HepG2 (cell line): ENCODE data around the gene KIFC1. TPM values are rescaled to one million over a fixed set of nuclear protein-coding genes. Genes with fewer than 3 reads are reported as not detected.

Source experiments
- GATA4 ChIP-seq: sonication (generic); IDR thresholded peaks from 2 replicates; pipeline ENCODE4 v1.6.1; 2016; ENCODE audit warnings: antibody characterized with exemption, low read depth, borderline replicate concordance
- IRF9 ChIP-seq: sonication (generic); formaldehyde crosslinking; IDR thresholded peaks from 2 replicates; pipeline ENCODE4 v1.8.0; 2022; ENCODE audit warnings: missing genetic modification reagents, mild to moderate bottlenecking, borderline replicate concordance
- MAFK ChIP-seq, 2 experiments: IDR thresholded peaks in 1 of 2; conservative IDR thresholded peaks in 1 of 2; 2 replicates each; pipeline ENCODE4 v1.6.1; 2011; ENCODE audit warnings: improper control_type of control experiment in 2 of 2, low read length in 2 of 2
- PCBP1 ChIP-seq: fragments of 200-400 bp; formaldehyde crosslinking; IDR thresholded peaks from 2 replicates; pipeline ENCODE4 v1.6.1; 2017; ENCODE audit warnings: mild to moderate bottlenecking, low read depth, low read length, borderline replicate concordance
- RBFOX2 ChIP-seq: fragments of 200-400 bp; formaldehyde crosslinking; IDR thresholded peaks from 2 replicates; pipeline ENCODE4 v1.6.1; 2017; ENCODE audit warnings: low read depth, mild to moderate bottlenecking, low read length
- SP140L ChIP-seq: sonication (generic); formaldehyde crosslinking; IDR thresholded peaks from 2 replicates; pipeline ENCODE4 v1.4.0; 2020; ENCODE audit warnings: missing genetic modification reagents, borderline replicate concordance
- STAT5B ChIP-seq: sonication (generic); formaldehyde crosslinking; IDR thresholded peaks from 2 replicates; pipeline ENCODE4 v1.4.0; 2020; ENCODE audit warnings: missing genetic modification reagents
- ZFP36L1 ChIP-seq: sonication (generic); formaldehyde crosslinking; IDR thresholded peaks from 2 replicates; pipeline ENCODE4 v1.8.0; 2022; ENCODE audit warnings: mild to moderate bottlenecking, missing genetic modification reagents, moderate library complexity
- ZNF333 ChIP-seq: sonication (generic); formaldehyde crosslinking; IDR thresholded peaks from 2 replicates; pipeline ENCODE4 v1.4.0; 2020; ENCODE audit warnings: mild to moderate bottlenecking, missing genetic modification reagents, borderline replicate concordance
- ZNF776 ChIP-seq: sonication (generic); formaldehyde crosslinking; IDR thresholded peaks from 2 replicates; pipeline ENCODE4 v1.4.0; 2020; ENCODE audit warnings: mild to moderate bottlenecking, missing genetic modification reagents
- ZNF850 ChIP-seq: sonication (generic); formaldehyde crosslinking; conservative IDR thresholded peaks from 2 replicates; pipeline ENCODE4 v1.9.0; 2021; ENCODE audit warnings: mild to moderate bottlenecking, missing genetic modification reagents
- polyA plus RNA-seq, 8 experiments: library from polyadenylated mRNA; depleted of rRNA in 3 of 8; stranded (reverse) in 7 of 8; unstranded in 1 of 8; fragments of >200 nt; fragmentation: Illumina TruSeq in 4 of 8; extraction: Trizol in 4 of 8; gene quantifications; 2 replicates each; pipeline versions ENCODE4 v1.2.1 to v1.2.3, GENCODE V29; 2011 to 2016; ENCODE audit warnings: low read depth in 4 of 8, missing spikeins in 1 of 8, mixed read lengths in 1 of 8; ENCODE audit not compliant: insufficient read depth in 1 of 8
- total RNA-seq, 5 experiments: library from RNA; depleted of rRNA; stranded (reverse); fragments of >200 nt; fragmentation: Illumina TruSeq; extraction: Trizol; gene quantifications; 2 replicates each; pipeline ENCODE4 v1.2.3, GENCODE V29; 2016; ENCODE audit warnings: low read depth in 1 of 5
- TF ChIP-seq, protein P1 (sequence below), 2 experiments: sonication (generic) in 1 of 2; formaldehyde crosslinking in 1 of 2; IDR thresholded peaks; 2 replicates each; pipeline versions ENCODE4 v1.4.0 to v1.6.1; 2016 to 2020; ENCODE audit warnings: borderline replicate concordance in 1 of 2, low read depth in 1 of 2, mild to moderate bottlenecking in 1 of 2, missing genetic modification reagents in 1 of 2
- TF ChIP-seq, protein P2 (sequence below): sonication (generic); formaldehyde crosslinking; IDR thresholded peaks from 2 replicates; pipeline ENCODE4 v1.8.0; 2022; ENCODE audit warnings: missing genetic modification reagents, mild to moderate bottlenecking, inconsistent platforms, borderline replicate concordance
- TF ChIP-seq, protein P3 (sequence below), 2 experiments: sonication (generic) in 1 of 2; formaldehyde crosslinking in 1 of 2; IDR thresholded peaks; 2 replicates each; pipeline versions ENCODE4 v1.4.0 to v1.6.1; 2018 to 2020; ENCODE audit warnings: missing genetic modification reagents in 2 of 2, borderline replicate concordance in 1 of 2, low read depth in 1 of 2, mild to moderate bottlenecking in 1 of 2, missing biosample characterization in 1 of 2
- TF ChIP-seq, protein P4 (sequence below): sonication (generic); formaldehyde crosslinking; IDR thresholded peaks from 2 replicates; pipeline ENCODE4 v1.4.0; 2020; ENCODE audit warnings: mild to moderate bottlenecking, missing genetic modification reagents, borderline replicate concordance

Gene KIFC1
- total and polyA plus RNA-seq, 2 of the 13 experiments (the other 11 are each of a cell fraction or from before 2014, with no cell fraction given) = 25.0 to 45.5 TPM

GRCh38 chr6:33344701-33345697 is 46.6 kb upstream of the KIFC1 start (continued):
- TF ChIP-seq, protein P1, sequence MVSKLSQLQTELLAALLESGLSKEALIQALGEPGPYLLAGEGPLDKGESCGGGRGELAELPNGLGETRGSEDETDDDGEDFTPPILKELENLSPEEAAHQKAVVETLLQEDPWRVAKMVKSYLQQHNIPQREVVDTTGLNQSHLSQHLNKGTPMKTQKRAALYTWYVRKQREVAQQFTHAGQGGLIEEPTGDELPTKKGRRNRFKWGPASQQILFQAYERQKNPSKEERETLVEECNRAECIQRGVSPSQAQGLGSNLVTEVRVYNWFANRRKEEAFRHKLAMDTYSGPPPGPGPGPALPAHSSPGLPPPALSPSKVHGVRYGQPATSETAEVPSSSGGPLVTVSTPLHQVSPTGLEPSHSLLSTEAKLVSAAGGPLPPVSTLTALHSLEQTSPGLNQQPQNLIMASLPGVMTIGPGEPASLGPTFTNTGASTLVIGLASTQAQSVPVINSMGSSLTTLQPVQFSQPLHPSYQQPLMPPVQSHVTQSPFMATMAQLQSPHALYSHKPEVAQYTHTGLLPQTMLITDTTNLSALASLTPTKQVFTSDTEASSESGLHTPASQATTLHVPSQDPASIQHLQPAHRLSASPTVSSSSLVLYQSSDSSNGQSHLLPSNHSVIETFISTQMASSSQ (IDR thresholded peaks at IDR 0.05; ENCODE audit: low read depth) = no peak
- TF ChIP-seq, protein P1 (CRISPR knock-in tag; IDR thresholded peaks at IDR 0.05; ENCODE audit: borderline replicate concordance) = 0 out of 2 replicates have a peak, but pooled peaks have one; percentile 22
- no peak for TF ChIP-seq RBFOX2
- no peak for TF ChIP-seq ZNF776
- TF ChIP-seq PCBP1 = no peak
- TF ChIP-seq ZNF333 (CRISPR knock-in tag) = no peak
- TF ChIP-seq, protein P2, sequence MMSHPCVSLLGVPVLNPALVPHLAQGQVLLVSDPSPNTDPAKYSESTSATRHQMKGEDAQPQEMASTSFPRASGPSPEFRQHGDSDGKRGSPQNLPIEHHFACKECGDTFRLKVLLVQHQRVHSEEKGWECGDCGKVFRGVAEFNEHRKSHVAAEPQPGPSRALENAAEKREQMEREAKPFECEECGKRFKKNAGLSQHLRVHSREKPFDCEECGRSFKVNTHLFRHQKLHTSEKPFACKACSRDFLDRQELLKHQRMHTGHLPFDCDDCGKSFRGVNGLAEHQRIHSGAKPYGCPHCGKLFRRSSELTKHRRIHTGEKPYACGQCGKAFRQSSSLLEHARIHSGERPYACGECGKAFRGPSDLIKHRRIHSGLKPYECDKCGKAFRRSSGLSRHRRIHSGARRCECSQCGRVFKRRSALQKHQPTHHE (CRISPR knock-in tag) = no peak
- no peak for TF ChIP-seq IRF9 (CRISPR knock-in tag)
- no peak for TF ChIP-seq GATA4
- no peak for TF ChIP-seq ZNF850 (CRISPR knock-in tag)
- TF ChIP-seq, protein P3, sequence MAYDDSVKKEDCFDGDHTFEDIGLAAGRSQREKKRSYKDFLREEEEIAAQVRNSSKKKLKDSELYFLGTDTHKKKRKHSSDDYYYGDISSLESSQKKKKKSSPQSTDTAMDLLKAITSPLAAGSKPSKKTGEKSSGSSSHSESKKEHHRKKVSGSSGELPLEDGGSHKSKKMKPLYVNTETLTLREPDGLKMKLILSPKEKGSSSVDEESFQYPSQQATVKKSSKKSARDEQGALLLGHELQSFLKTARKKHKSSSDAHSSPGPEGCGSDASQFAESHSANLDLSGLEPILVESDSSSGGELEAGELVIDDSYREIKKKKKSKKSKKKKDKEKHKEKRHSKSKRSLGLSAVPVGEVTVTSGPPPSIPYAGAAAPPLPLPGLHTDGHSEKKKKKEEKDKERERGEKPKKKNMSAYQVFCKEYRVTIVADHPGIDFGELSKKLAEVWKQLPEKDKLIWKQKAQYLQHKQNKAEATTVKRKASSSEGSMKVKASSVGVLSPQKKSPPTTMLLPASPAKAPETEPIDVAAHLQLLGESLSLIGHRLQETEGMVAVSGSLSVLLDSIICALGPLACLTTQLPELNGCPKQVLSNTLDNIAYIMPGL (CRISPR knock-in tag; IDR thresholded peaks at IDR 0.05; ENCODE audit: borderline replicate concordance in 1 of 2, low read depth in 1 of 2) = peak in 1 of 2 experiments; percentile 74; a peak in 1 of 4 replicates
- no peak for TF ChIP-seq SP140L (CRISPR knock-in tag)
- no peak for TF ChIP-seq MAFK (conservative IDR thresholded peaks at IDR 0.05 in 1 of 2, IDR thresholded peaks at IDR 0.05 in 1 of 2; ENCODE audit: low read length in 2 of 2)
- no peak for TF ChIP-seq STAT5B (CRISPR knock-in tag)
- no peak for TF ChIP-seq ZFP36L1 (CRISPR knock-in tag)
- TF ChIP-seq, protein P4, sequence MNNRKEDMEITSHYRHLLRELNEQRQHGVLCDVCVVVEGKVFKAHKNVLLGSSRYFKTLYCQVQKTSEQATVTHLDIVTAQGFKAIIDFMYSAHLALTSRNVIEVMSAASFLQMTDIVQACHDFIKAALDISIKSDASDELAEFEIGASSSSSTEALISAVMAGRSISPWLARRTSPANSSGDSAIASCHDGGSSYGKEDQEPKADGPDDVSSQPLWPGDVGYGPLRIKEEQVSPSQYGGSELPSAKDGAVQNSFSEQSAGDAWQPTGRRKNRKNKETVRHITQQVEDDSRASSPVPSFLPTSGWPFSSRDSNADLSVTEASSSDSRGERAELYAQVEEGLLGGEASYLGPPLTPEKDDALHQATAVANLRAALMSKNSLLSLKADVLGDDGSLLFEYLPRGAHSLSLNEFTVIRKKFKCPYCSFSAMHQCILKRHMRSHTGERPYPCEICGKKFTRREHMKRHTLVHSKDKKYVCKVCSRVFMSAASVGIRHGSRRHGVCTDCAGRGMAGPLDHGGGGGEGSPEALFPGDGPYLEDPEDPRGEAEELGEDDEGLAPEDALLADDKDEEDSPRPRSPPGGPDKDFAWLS = no peak
